ENCODE data around the gene FOCAD. TPM values are rescaled to one million over a fixed set of nuclear protein-coding genes. Genes with fewer than 3 reads are reported as not detected.

Gene FOCAD
- total and polyA plus RNA-seq, 2 donors (not counting 1 experiment from before 2014, with no cell fraction given) = 4.0 to 10.1 TPM

DNA sequence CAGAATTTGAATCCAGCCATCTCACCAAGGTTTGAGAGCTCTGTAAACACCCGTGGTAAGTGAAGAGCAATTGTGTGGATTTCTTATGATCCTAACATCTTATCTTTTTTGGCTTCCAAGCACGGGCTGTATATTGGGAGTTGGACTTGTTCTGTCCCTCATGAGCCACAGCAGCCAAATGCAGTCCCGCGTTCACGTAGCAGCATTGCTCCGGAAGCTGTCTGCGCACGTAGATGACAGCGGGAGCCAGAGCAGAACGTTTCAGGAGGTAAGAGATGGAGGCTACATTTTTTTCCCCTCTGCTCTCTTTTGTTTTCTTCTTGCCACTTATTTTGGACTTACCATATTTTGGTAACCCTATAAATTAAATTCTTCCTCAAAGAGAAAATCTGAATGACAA is 260.4 kb downstream of the FOCAD start:
- CTCF ChIA-PET = interaction anchor here (1.0 to 7.2 kb wide), 5 partner anchors 15 to 1479 kb away, joined by 3 to 152 read pairs (median 3); no protein-coding TSS in a partner anchor

GRCh38 chr9:20945269-20945668 is 261.2 kb downstream of the FOCAD start:
- Histone ChIP-seq H3K4me2 (replicated peaks; ENCODE audit: low read depth, low read length, poor library complexity, severe bottlenecking) (no peak overlapping the region), H3K27me3 (replicated peaks in 1 of 4; ENCODE audit: control extremely low read depth in 1 of 4, control insufficient read depth in 3 of 4, insufficient read depth in 4 of 4, low read length in 3 of 4) (no peaks in the 10 kb centered on the region), H3K9ac (ENCODE audit: low read length) (no peak overlapping the region), H4K20me1 (ENCODE audit: control insufficient read depth, insufficient read depth, low read length, poor library complexity, severe bottlenecking) (no peaks in the 10 kb centered on the region), H3K27ac (ENCODE audit: low read length in 2 of 2) (no peak overlapping the region), H3K36me3 (replicated peaks in 1 of 2; ENCODE audit: control extremely low read depth in 1 of 2, control insufficient read depth in 1 of 2, extremely low read depth in 1 of 2, insufficient read depth in 2 of 2, low read length in 1 of 2) (no peaks in the 10 kb centered on the region), H2AFZ (ENCODE audit: insufficient read depth, low read depth, low read length, poor library complexity, severe bottlenecking) (no peak overlapping the region), H3K79me2 (ENCODE audit: control insufficient read depth, insufficient read depth, low read length) (no peaks in the 10 kb centered on the region), H3K4me3 (ENCODE audit: control extremely low read depth in 1 of 5, extremely low read depth in 1 of 5, insufficient read depth in 1 of 5, low read depth in 2 of 5, low read length in 4 of 5) (no peak overlapping the region), H3K9me3 (ENCODE audit: control extremely low read depth in 1 of 3, control insufficient read depth in 2 of 3, insufficient read depth in 1 of 3, low read length in 2 of 3) (no peaks in the 10 kb centered on the region), H3K4me1 (ENCODE audit: control insufficient read depth in 2 of 2, insufficient read depth in 2 of 2, low read length in 2 of 2) (no peaks in the 10 kb centered on the region)
- H3K27ac Mint-ChIP-seq = no peak overlapping the region
- DNase-seq = no peak
- POLR2A ChIA-PET = no interaction called here
- H3K27me3 Mint-ChIP-seq = no peaks in the 10 kb centered on the region
- no CpG with 5 or more reads among the region's 3 CpGs for WGBS (ENCODE audit: insufficient coverage)
- intact Hi-C loops (cut with micrococcal nuclease) = no loop called here
- H3K4me1 Mint-ChIP-seq = peaks cover 6% of the 10 kb centered on the region
- H3K9me3 Mint-ChIP-seq (ENCODE audit: insufficient read depth) = no peaks in the 10 kb centered on the region
- ATAC-seq (ENCODE audit: low read depth) = no peak
- H3K4me3 Mint-ChIP-seq = no peak overlapping the region
- CTCF ChIA-PET = interaction anchor here (1.2 to 7.2 kb wide), 4 partner anchors 20 to 1480 kb away, joined by 3 to 152 read pairs (median 41); no protein-coding TSS in a partner anchor
- TF ChIP-seq EZH2 (IDR thresholded peaks at IDR 0.05; ENCODE audit: borderline replicate concordance, insufficient read depth, low read depth, low read length, poor library complexity, severe bottlenecking) = no peak
- TF ChIP-seq, protein P1, sequence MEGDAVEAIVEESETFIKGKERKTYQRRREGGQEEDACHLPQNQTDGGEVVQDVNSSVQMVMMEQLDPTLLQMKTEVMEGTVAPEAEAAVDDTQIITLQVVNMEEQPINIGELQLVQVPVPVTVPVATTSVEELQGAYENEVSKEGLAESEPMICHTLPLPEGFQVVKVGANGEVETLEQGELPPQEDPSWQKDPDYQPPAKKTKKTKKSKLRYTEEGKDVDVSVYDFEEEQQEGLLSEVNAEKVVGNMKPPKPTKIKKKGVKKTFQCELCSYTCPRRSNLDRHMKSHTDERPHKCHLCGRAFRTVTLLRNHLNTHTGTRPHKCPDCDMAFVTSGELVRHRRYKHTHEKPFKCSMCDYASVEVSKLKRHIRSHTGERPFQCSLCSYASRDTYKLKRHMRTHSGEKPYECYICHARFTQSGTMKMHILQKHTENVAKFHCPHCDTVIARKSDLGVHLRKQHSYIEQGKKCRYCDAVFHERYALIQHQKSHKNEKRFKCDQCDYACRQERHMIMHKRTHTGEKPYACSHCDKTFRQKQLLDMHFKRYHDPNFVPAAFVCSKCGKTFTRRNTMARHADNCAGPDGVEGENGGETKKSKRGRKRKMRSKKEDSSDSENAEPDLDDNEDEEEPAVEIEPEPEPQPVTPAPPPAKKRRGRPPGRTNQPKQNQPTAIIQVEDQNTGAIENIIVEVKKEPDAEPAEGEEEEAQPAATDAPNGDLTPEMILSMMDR (IDR thresholded peaks at IDR 0.05) = no peak

More for the DNA sequence above, 260.4 kb downstream of the FOCAD start:
- Mint-ChIP-seq H3K4me3 (no peak overlapping the region), H3K27me3 (no peaks in the 10 kb centered on the region), H3K9me3 (ENCODE audit: insufficient read depth) (no peaks in the 10 kb centered on the region), H3K4me1 (peaks cover 6% of the 10 kb centered on the region), H3K27ac (no peak overlapping the region)
- Histone ChIP-seq H3K27me3 (replicated peaks in 1 of 4; ENCODE audit: control extremely low read depth in 1 of 4, control insufficient read depth in 3 of 4, insufficient read depth in 4 of 4, low read length in 3 of 4) (no peaks in the 10 kb centered on the region), H3K9me3 (ENCODE audit: control extremely low read depth in 1 of 3, control insufficient read depth in 2 of 3, insufficient read depth in 1 of 3, low read length in 2 of 3) (no peaks in the 10 kb centered on the region), H2AFZ (ENCODE audit: insufficient read depth, low read depth, low read length, poor library complexity, severe bottlenecking) (no peak overlapping the region), H3K4me1 (ENCODE audit: control insufficient read depth in 2 of 2, insufficient read depth in 2 of 2, low read length in 2 of 2) (no peaks in the 10 kb centered on the region), H3K4me2 (replicated peaks; ENCODE audit: low read depth, low read length, poor library complexity, severe bottlenecking) (no peak overlapping the region), H3K79me2 (ENCODE audit: control insufficient read depth, insufficient read depth, low read length) (no peaks in the 10 kb centered on the region), H3K27ac (ENCODE audit: low read length in 2 of 2) (no peak overlapping the region), H3K36me3 (replicated peaks in 1 of 2; ENCODE audit: control extremely low read depth in 1 of 2, control insufficient read depth in 1 of 2, extremely low read depth in 1 of 2, insufficient read depth in 2 of 2, low read length in 1 of 2) (no peaks in the 10 kb centered on the region), H3K9ac (ENCODE audit: low read length) (no peak overlapping the region), H3K4me3 (ENCODE audit: control extremely low read depth in 1 of 5, extremely low read depth in 1 of 5, insufficient read depth in 1 of 5, low read depth in 2 of 5, low read length in 4 of 5) (no peak overlapping the region), H4K20me1 (ENCODE audit: control insufficient read depth, insufficient read depth, low read length, poor library complexity, severe bottlenecking) (no peaks in the 10 kb centered on the region)
- ATAC-seq (ENCODE audit: low read depth) (no peak), DNase-seq (no peak)
- intact Hi-C loops (cut with micrococcal nuclease) = no loop called here
- WGBS (ENCODE audit: insufficient coverage) = 100% methylated on average over 5 of the region's 10 CpGs
- POLR2A ChIA-PET = no interaction called here
- no peak for TF ChIP-seq EZH2 (IDR thresholded peaks at IDR 0.05; ENCODE audit: borderline replicate concordance, insufficient read depth, low read depth, low read length, poor library complexity, severe bottlenecking)
- TF ChIP-seq, protein P1 (IDR thresholded peaks at IDR 0.05) = no peak
